Adrenal gland (tissue), 5 donors: ENCODE results near the gene NEUROG1.

Experiments
- POLR2A ChIP-seq, 2 donors: fragments of 450-650 bp; IDR thresholded peaks; one replicate each; pipeline ENCODE4 v1.6.1; 2017; ENCODE audit warnings: antibody characterized with exemption in 2 of 2, mild to moderate bottlenecking in 2 of 2, moderate library complexity in 1 of 2
- TF ChIP-seq, protein P1 (sequence below), 6 experiments: fragments of 450-650 bp in 4 of 6; fragments of 200-600 bp in 2 of 6; sonication (generic) in 1 of 6; IDR thresholded peaks; 1 replicate in 5 of 6; 2 replicates in 1 of 6; pipeline versions ENCODE4 v1.5.1 to v1.8.0; 2016 to 2021; ENCODE audit warnings: antibody characterized with exemption in 6 of 6, mild to moderate bottlenecking in 2 of 6, moderate library complexity in 1 of 6
- donor health status: DM: no; HTN: no; CAD: no.

GRCh38 chr5:135487037-135487395 lies 48.7 kb downstream of the NEUROG1 start:
- TF ChIP-seq, protein P1, sequence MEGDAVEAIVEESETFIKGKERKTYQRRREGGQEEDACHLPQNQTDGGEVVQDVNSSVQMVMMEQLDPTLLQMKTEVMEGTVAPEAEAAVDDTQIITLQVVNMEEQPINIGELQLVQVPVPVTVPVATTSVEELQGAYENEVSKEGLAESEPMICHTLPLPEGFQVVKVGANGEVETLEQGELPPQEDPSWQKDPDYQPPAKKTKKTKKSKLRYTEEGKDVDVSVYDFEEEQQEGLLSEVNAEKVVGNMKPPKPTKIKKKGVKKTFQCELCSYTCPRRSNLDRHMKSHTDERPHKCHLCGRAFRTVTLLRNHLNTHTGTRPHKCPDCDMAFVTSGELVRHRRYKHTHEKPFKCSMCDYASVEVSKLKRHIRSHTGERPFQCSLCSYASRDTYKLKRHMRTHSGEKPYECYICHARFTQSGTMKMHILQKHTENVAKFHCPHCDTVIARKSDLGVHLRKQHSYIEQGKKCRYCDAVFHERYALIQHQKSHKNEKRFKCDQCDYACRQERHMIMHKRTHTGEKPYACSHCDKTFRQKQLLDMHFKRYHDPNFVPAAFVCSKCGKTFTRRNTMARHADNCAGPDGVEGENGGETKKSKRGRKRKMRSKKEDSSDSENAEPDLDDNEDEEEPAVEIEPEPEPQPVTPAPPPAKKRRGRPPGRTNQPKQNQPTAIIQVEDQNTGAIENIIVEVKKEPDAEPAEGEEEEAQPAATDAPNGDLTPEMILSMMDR (IDR thresholded peaks at IDR 0.05) = no peak
- no peak for TF ChIP-seq POLR2A (IDR thresholded peaks at IDR 0.05)
